HG03025 (cell line): Measurements from ENCODE around the gene ARFIP1.

Source experiments
- ATAC-seq: cut with Tn5 transposase; IDR thresholded peaks from one replicate; pipeline ENCODE4 v1.9.1; 2021; ENCODE audit warnings: mild to moderate bottlenecking, moderate library complexity; ENCODE audit not compliant: unreplicated experiment, low FRiP score

ARFIP1 gene

DNA sequence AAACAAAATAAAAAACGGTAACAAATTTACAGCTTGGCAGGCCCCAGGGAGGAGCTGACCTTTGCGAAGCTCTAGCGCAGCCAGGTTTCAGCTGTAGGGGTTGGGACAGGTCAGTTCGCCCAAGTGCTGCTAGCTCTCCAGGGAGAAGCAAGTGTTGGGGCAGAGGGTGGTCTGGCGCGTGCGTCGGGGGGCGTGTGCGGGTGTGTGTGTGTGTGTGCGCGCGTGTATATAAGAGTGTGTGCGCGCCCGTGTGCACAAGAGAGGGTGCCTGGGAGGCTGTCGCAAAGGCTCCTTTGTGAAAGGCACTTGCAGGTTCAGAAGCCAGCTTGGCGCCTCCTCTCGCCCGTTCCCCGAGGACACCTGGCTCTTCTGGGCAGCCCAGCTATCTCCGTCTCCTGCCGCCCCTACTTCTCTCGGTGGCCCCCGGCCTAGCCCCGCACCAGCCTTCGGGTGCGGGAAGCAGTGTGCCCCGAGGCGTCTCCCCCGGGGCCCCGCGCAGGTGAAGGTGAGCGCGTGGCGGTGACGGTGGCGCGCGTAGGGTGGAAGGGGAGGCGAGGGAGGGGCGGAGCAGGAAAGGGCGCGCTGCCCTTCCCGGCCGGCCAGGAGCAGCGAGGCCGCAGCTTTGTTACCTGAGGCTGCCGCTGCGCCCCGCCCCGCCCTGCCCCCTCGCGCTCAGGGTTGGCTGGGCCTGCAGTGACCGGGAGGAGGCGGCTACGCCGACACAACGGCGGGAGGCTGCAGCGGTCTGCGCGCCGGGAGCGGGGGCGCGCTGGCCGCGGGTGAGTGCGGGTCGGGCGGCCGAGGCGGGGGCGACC, 156.1 kb downstream of the ARFIP1 start, which contains the start of gene FHDC1:
Gene FHDC1, plus strand, starts transcription at position 693 of the 815 bp plus-strand sequence. CDS start 6,735 bp downstream, outside the sequence.
- ATAC-seq = peak; percentile 25

DNA sequence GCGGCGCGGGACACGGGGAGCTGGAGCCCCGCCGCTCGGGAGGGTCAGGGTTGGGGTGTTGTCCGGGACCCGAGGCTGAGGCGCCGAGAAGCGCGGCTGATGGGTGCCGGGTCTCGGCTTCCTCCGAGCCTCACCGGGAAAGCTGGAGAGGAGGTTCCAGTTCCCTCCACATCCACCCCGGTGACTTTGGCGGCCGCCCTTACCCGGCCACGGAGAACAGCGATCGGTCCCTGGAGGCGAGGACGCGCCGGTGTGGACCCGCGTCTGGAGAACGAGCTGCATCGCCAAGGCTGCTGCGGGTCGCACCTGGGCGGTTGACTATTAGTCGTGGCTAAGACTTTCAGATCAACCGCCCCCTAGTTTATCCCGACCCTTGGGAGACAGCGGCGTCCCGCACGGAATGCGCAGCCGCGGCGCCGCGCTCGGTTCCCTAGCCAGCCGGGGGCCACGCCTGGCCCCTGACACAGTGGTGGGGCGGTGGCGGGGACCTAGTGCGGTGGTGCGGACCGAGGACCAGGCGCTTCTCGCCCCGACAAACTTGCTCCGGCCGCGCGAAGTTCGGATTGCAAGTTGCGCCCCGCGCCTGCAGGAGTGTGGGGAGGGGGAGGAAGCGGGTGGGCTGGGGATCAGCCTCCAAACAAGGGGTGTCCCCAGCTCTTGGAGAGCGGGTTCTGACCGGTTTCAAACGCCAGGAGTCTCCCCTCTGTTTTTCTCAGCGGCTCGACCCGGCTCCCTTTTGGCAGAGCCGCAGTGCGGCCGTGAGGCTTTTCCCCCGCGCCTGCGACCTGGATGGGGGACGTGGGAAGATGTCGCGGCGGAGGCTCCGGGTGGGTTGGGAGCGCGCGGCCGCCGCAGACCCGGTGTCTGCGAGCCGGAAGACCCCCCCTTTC, 156.9 kb downstream of the ARFIP1 start:
- peak; percentile 35 for ATAC-seq

DNA sequence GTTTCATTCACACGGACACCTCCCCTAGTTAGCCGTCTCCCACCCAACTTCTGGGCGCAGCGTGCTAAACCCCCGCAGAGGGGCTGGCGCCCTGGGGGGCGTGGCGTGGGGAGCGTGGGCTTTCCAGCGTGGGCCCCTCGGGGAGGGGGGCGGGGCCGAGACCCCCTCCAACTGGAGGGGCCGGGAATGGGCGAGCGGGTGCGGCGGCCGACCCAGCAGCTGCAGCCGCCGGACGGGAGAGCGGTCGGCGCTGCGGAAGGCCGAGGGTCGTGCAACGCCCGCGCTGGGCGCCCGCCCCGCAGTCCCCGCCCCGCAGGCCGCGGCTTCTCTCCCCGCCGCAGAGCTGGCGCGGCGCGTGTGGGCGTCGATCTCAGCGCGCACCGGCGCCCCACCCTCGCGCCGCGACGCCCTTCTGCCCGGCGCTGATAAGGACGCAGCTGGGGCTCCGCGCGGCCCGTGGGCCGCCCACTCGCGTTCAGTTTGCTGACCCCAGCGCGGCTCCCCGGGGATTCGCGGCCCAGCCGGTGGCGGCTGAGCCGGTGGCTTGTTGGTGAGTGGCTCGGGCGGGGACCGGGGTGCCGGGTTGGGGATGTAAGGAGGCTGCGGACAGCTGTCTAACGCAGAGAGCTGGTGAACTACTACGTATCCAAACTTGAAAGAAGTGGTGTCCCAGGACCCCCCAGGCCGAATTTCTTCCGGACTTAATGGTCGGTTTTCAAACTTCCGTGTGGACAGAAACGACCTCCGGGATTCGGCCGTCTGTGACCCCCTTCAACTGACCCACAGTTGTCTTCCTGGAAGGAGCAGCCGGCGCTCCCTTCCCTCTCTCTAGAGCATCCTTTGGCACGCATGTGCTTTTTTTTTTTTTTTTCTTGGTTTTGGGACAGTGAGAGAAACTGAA, 157.8 kb downstream of the ARFIP1 start:
- no peak for ATAC-seq

DNA sequence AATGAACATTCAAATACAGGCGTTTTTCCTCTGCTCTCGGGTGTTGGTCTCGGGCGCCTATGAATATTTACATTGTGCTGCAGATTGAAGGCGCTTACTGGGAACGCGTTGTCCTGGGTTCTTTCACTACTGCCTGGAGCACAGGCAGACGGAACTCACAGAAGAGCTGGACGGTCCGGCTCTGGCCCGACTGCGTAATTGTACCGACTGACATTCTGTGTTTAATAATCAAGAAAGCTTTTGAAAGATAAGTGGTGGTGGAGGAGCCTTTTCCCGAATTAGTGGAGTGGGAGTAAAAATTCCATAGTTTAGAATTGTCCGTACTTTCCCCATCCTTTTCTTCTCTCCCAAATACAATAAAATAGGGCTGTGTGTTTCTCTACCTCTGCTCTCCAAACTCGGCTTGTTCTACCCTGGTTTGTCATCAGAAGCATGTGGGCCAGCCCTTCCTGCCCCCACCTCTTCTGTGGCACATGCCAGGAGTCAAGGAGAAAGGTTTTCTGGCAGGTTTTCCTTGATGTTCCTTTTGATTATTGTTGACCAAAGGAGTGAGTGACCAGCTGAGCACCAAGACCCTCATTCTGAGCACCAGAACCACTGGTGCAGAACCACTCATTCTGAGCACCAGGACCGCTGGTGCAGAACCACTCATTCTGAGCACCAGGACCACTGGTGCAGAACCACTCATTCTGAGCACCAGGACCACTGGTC, 158.6 kb downstream of the ARFIP1 start:
- no peak for ATAC-seq

DNA sequence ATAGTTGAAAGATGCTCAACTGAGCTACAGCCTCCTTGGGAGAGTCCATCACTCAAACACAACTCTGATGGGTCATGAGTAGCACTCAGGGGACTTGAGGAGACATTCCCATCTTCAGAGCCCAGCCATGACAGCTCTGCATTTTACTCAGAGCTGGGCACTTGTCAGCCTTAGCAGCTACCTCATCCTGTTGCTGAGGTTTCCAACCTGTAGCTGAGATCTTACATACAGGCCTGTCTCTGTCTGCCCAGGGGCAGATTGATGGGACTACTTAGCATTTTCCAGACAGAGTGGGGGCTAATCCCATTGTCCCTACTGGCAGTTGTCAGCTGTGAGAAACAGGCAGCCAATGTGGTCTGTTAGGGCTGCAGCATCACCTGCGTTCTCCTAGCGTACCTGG, 159.9 kb downstream of the ARFIP1 start:
- ATAC-seq = no peak

DNA sequence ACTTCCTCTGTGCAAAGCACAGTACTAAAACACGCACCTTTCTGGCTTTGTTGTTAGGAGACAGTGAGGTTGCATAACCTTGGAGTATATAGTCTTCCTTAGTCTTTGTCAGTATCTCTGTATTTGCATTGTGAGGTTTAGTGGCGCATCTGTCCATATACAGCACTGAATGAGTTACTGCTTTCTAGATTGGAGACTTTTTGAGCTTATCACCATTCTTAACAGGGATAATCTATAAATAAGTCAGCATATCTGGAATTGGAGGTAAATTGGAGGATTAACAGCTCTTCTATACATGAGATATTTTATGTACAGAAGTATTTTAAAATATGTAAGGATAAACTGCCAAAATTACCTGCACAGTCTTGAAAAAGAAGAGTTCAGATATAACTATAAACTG, 160.7 kb downstream of the ARFIP1 start:
- ATAC-seq = no peak

DNA sequence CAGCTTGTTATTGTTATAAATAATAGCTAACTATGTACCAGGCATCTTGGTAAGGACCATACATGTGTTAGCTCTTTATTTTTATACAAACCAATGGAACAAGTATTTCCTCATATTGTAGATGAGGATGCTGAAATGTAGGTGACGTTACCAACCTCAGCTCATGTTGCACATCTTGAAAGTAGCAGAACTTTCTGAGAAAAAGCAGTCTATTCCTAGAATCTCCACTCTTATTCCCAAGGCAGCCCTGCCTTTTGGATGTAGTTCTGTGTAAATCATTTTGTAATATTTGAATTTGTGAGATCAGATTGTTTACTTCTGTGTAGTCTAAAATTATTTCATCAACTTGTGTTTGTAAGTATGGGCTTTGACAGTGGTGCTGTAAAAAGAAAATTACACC, 161.7 kb downstream of the ARFIP1 start:
- ATAC-seq = no peak

DNA sequence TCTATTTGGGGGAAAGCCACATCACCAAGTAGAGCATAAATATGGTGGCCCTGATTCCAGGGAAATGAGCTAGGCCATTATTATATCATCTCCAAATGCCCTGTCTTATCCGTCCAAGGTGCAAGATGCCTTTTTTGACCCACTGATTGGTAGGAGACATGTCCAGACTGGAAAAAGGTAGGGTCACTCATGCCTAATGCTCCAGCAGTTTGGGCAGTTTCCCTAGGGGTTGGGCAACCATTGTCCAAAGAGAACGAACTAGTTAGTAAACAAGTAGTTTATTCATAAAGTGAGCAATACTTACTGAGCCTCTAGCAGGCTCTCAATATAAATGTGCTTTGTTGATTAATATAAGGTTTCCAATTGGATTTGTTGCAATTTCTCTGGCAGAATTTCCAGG, 162.6 kb downstream of the ARFIP1 start:
- no peak for ATAC-seq

DNA sequence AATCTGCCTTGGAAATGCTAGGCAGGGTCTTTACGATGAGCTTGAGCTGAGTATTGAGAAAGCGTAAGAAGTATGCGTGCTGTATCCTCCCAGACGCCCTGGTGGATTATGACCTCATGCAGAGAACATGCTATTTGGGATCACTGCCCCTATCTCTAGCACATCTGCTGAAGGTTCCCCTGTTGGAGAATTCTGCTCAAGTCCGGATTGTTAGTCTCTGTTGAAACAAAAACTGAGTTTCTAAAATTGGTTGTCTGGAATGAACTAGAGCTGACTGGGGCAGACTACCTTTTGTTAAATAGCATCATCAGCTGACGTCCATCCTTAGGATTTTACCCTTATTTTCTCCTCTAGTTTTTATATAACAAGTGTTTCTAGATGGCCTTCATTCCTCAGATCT, 163.9 kb downstream of the ARFIP1 start:
- ATAC-seq = no peak

DNA sequence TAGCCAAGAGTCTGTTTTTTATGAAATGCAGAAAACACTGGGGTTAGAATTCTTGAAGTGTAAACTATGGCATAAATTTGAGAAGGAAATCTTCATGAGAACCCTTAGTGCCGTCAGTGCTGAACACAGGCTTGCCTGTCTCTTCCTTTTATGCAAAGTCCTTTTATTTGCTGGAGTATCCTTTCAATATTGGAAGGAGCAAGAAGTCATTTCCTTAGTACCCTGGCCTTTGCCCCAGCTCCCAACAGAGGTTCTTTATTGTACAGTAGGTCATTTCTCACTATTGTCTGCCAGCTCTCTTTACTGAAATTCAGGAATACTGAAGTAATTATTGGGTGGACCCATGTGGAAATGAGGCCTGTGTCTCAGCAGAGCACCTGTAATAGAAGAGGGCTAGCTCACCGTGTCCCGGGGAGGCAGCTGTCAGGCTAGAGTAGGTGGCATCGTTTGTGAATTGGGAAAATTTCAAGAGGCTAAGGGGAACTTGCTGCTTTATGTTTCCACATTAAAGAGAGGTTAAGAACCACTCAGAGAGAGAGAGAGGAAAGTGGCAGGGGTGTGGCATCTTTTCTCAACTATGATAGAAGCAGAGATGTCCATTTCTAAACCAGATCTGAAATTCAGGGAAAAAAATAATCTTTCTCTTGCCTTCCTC, 165.0 kb downstream of the ARFIP1 start:
- ATAC-seq = no peak

DNA sequence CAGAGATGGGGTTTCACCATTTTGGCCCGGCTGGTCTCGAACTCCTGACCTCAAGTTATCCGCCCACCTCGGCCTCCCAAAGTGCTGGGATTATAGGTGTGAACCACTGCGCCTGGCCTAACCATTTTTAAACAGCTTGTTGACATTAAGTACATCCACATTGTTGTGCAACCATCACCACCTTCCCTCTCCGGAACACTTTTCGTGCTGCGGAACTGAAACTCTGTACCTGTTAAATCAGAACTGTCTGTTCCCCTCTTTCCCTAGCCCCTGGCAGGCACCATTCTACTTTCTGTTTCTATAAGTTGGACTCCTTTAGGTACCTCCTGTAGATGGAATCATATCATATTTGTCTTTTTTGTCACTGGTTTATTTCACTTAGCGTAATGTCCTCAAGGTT, 165.9 kb downstream of the ARFIP1 start:
- no peak for ATAC-seq

DNA sequence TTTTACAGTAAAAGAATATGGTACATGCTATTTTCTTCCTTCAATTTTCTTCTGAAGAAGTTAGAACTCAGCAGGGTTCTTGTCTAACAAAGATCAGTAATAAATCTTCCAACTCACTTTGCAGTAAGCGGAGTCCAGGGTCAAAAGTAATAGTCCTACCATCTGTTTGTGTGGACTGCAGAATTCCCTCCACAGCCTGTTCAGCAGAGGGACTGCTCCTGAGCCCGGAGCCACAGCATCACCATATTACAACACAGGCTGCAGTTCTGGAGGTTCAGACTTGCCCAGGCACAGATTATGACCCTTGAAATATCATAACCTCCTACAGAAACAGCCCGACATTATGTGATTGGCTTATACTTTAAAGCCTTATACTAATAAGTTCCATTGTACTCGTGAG, 166.7 kb downstream of the ARFIP1 start:
- no peak for ATAC-seq

DNA sequence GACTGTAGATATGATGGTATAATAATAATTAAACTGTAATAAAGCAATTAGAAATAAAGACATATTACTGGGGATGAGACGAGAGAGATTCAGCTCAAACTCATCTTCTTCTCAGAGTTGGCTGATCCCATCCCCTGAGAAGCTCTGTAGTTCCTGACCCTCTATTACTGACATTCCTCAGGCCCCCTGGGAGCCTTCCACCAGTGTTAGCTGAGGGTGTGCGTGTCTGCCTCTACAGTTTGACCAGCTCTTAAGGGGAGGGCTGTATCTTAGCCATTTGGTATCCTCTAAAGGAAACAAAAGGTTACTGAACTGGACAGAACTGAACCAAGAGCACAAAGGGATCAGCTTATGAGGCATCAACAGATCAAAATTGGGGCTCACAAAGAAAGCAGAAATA, 167.6 kb downstream of the ARFIP1 start:
- ATAC-seq = no peak

DNA sequence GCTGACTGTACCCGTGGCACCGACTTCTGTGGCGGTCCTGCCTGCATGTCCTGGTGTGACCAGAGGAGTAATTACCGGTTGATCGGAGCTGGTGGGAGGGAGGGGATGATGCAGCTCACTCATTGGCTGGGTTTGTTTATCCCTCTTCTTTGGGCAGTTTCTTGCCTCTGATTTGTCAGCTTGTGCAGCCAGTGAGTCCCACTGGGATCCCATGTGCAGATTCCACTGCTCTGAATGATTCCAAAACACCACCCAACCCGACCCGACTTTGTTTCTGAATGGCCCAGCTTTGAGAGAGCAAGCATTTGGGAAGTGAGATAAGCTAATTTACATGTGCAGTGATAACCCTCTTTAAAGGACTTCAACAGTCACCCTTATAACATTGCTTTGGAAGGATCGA, 170.2 kb downstream of the ARFIP1 start:
- ATAC-seq = no peak

DNA sequence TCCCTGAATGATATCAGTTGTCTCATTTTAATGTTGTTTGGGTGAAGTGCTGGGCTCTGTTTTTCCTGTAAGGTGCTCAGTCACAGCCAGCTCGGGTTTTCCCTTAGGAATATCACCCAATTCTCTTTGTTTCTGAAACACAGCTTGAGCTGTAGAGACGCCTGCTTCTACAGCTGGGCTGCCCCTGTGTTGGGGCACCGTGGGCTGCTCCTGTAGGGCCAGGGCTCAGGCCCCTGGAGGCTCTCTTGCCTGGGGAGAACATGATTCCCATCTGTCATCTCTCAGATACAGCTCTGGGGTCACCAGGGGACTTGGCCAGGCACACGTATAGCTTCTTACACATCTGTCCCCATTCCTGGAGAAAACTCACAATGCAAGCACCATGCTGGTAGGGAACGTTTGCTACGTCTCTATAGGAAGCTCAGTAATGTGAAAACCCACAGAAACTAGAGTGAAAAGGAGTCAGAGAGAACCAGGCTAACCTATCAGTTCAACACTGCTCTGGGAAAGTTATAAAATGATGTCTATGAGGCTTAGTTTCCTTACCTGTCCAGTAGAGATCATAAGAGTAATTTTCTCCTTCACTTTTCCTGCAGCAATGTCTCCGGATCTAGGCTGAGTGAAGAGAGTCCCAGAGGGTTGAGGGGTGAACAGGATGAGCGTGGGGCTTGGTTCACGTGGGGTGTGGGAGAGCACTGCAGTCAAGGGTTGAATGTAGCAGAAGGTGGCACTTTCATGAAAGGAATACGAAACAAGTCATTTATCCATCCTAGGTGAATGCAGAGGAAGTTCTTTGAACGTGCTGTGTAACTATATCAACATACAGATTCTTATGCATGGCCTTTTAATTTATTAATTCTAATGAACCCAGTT, 170.9 kb downstream of the ARFIP1 start:
- ATAC-seq = no peak

DNA sequence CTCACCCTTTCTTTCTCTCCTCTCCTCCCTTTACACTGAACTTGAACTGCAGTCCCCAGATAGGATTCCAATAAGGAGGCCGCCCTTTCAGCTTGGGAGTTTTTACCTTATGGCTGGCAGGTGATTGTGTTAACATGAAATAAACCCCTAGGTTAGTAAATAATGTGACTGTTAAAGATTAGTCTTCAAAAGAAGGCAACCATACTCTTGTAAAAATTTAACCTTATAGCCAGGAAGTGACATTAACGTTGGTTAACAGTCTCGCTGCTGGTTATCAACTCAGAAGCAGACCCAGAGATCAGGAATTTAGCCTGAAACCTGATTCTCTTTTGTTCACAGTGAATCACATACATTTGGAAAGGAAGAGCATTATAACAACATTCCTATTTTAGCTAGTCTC, 171.6 kb downstream of the ARFIP1 start:
- ATAC-seq = no peak

DNA sequence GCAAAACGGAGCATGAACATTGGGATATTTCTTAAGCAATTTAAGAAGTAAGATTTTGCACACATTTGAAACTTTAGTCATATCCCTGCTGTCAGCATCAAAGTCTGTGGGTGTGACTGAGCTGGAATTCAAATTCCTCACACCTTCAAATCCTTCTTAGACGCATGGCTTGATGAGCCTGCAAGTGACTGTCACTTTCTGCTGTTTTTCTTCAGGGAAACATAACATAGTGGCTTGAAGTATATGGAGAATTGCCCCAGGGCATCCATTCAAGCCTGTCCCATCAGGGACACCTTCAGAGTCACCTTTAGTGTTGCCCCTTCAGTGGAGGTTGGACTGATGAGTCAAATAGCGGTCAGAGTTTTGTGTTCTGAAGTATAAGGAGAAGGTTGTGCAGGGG, 173.8 kb downstream of the ARFIP1 start:
- no peak for ATAC-seq

DNA sequence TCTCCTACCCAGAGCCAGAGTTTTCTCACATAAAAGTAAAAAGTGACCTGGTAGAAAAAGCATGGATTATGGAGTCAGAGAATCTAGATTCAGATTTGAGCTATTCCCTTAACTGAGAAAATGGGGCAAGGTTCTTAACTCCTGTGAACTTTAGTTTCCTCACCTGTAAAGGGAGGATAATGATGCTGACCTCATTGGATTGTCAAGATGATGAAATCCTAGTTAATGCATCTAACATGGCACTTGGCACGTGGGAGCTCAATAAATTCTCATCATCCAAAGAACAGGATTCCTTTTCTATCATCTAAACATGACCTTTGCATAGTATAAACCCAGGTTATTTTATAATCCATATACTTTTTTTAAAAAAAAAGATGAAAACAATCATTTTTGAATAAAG, 175.0 kb downstream of the ARFIP1 start:
- ATAC-seq = no peak

DNA sequence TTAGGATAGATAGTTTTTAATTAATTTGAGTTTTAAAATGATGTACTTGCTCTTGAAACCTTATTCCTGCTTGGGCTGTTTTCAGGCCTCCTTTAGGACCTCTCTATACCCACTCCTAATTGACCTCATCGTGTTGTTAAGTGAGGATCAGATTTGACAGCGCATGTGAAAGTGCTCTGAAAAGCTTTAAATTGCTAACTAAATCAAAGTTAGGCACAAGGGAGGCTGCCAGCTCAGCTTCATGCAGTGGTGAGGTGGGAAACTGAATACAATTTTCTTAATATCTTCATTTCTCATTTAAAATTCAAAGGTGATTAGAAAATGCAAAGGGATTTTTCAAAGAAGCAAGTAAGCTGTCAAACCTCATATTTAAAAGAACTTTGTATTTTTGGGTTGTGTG, 176.4 kb downstream of the ARFIP1 start:
- no peak for ATAC-seq
